HL-60/S4 treated with retinoic acid at 250 ng/mL for 4 days and 3 days (cell line): ENCODE results near the gene CPS1.

ENCODE experiments used
- in situ Hi-C: fragments of 300-500 bp; cut with MboI; formaldehyde crosslinking; loops from 2 replicates; pipeline ENCODE4 v1.7.0; 2022; ENCODE audit warnings: low sequenced_read_pairs

The CPS1 gene

GRCh38 chr2:210544831-210545230 is 11.6 kb upstream of the CPS1 start:
- in situ Hi-C loops = no loop called here

GRCh38 chr2:210546424-210547208 is 9.8 kb upstream of the CPS1 start:
- in situ Hi-C loops = no loop called here

DNA sequence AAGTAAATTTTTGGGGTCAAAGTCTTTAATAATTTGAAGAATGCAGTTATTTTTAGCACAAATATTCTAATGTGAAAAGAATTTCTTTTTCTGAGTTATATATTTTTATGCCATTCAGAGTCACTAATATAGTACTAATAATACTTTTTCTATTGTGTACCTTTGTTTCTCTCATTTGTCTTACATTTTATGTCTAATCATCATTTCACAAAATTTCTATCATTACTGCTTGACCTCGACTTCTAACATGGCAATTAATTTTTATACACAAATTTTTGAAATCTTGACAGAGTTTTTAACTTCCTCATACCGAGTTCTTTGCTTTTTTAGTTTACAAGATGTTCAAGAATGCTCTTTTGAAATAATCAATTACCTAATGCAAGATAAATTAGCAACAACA is 8.4 kb upstream of the CPS1 start:
- in situ Hi-C loops = no loop called here

DNA sequence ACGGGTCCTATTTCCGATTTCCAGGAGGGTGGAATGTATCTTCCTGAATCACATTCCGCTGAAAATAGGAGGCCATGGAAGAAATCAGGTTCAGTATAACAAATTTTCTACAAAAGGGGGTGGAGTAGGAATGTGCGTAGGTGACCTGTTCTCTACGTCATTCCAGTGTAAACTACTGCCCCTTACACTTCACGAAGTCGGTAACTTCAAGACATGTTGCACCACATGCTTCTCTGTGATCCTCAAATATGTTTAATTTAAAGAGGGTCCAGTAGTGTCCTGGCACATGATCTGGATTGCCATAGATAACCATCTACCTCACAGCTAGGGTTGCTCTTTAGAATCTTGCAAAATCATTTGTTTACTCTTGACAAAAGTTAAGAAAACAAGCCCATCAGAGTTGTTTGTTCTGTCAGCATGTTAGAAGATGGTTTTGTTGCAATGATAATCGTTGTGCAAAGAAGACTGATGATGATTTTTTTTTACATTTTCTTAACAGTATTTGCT is 7.5 kb upstream of the CPS1 start:
- in situ Hi-C loops = no loop called here

DNA sequence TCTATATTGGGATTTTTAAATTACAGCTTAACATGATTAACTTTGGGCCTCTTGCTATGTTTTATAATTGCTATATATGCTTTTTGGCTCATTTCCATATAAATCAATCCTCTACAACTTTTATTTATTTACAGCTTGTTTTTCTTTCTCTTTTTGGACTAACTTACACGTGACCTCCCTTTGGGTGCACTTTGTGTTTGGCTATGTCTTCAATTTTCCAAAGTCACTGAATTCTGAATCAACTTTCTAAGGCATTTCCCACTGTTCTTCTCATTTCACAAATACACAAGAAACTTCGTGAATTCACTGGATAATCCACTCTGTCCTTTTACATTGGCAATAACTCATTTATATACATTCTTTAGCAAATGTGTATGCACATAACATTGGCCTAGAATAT is 5.4 kb upstream of the CPS1 start:
- in situ Hi-C loops = no loop called here

DNA sequence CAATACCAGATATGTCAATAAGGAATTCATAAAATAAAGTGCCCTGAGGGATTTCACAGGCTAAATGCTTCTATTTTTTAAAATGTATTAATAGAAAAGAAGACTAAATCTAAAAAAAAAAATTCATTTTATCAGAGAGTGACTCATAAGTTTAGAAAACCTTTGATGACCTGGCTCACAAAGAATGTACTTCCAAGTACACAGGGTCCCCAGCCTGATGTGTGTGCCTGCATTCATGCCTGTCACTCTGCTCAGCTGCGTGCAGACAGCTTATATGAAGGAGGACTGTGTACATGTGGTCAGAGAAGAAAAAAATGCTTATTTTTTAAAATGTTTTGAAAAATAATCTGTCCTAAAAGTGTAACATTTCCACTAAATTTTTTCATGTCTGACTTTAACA is 3.0 kb upstream of the CPS1 start:
- in situ Hi-C loops = no loop called here

DNA sequence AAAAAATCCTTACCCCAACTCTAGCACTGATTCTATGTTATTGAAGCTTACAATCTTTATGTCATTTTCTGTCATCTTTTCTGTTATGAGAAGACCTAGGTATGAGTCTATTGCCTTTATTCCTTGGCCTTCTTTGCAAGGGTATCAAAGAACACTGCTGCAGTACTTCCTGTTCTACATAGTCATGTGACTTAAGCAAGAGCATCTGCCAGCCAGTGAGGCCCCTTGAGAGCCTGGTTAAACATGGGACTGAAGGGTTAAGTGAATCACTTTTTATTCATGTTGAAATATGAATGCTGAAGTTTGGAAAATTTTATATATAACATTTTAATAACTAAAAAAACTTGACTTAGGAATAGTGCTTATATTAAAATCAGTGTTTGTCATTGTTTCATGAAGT is 844 bp upstream of the CPS1 start:
- in situ Hi-C loops = no loop called here

- in situ Hi-C loops = no loop called here
These were observed 1.3 kb downstream of the CPS1 start for GRCh38 chr2:210557721-210558120.

GRCh38 chr2:210558708-210559107 is 2.3 kb downstream of the CPS1 start:
- in situ Hi-C loops = no loop called here

DNA sequence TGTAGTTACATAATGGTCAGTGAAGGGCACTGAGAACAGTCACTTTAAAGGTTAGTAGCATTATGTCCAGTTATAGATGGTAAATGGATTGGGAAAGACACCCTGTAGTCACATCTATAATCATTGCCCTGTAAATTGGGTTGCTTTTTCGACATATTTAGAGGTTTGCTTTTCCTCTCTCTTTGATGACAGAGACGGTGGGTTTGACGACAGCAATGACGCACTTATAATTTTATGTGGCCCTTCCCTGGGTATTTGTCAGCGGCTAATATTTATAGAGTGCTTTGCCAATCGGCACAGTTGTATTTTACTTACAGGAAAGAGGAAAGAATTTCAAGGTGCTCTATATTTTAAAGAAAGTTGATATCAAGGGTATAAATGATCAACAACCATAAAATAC is 2.8 kb downstream of the CPS1 start:
- in situ Hi-C loops = no loop called here

DNA sequence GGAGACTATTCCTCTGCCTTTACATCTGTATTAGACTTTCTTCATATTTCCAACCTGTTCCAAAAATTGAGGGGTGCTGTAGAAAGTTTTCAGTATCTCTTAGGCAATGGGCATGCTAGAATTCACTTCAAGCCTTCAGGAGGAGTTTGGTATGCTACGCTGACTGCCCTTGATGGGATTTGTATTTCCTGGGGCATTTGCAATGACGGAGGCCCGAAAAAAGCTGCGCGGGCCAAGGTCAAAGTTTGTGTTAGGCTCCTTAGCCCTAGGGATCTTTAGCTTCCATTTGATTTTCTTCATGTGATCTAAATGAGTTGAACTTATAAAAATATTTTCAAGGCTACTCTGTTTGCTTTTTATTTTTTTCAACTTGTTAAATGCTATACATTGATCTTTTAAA is 5.1 kb downstream of the CPS1 start:
- in situ Hi-C loops = no loop called here

- in situ Hi-C loops = no loop called here
These were observed 5.7 kb downstream of the CPS1 start for GRCh38 chr2:210562091-210562490.

- in situ Hi-C loops = no loop called here
These were observed 6.2 kb downstream of the CPS1 start for GRCh38 chr2:210562502-210563080.

- in situ Hi-C loops = no loop called here
These were observed 10.9 kb downstream of the CPS1 start for GRCh38 chr2:210567279-210567678.

GRCh38 chr2:210568108-210568507 is 11.7 kb downstream of the CPS1 start:
- in situ Hi-C loops = no loop called here

- in situ Hi-C loops = no loop called here
These were observed 21.1 kb downstream of the CPS1 start for GRCh38 chr2:210577263-210578071.

DNA sequence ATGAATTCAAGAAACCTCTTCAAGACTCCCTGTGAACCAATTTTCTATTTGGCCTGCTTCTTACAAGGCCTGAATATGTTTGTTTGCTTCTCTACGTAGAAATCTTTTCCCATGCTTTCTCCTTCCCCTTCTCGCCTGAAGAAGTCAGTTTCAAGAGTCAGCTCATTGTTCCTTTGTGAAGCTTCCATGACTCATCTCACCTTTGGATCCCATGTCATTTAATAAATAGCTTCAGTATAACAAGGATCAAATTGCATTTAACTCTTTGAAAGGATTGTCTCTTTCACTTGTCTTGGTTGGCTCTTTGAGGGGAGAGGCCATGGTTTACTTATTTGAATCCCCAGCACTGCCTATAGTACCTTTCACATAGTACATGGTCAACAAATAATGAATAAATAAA is 28.4 kb downstream of the CPS1 start:
- in situ Hi-C loops = no loop called here

GRCh38 chr2:210586381-210586780 is 30.0 kb downstream of the CPS1 start:
- in situ Hi-C loops = no loop called here

DNA sequence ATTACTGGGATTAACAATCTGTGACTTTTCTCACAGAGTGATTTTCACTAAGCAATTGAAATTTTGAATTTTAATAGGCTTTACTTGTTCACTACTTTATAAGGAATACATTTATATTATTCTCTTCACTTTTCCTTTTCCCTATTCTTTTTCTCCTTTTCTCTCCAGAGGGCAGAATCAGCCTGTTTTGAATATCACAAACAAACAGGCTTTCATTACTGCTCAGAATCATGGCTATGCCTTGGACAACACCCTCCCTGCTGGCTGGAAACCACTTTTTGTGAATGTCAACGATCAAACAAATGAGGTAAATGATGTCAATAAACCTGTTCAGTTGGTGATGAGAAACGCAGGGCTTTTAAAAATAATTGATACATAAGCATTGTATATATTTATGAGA is 35.3 kb downstream of the CPS1 start:
- in situ Hi-C loops = no loop called here

GRCh38 chr2:210592726-210593125 is 36.3 kb downstream of the CPS1 start:
- in situ Hi-C loops = no loop called here

DNA sequence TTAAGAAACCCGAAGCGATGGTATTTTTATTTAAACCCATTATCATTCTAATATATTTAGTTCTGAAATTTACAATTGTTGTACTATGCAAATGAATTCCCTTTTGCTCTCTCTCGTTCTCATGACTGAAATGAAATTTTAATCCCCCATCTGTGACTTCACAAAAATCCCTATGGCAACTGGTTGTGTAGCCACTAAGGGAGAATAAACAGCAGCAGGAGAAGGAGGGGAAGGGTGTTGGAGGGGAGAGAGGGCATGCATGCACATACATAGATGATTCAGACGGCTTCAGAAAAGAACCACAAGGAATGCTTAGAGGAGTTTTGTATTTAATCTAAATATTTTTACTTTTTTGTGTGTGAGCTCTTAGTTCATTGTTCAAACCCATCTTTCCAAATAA is 36.8 kb downstream of the CPS1 start:
- in situ Hi-C loops = no loop called here

GRCh38 chr2:210598219-210598618 is 41.8 kb downstream of the CPS1 start:
- in situ Hi-C loops = no loop called here
